ENCODE data around the gene MKKS.

DNA sequence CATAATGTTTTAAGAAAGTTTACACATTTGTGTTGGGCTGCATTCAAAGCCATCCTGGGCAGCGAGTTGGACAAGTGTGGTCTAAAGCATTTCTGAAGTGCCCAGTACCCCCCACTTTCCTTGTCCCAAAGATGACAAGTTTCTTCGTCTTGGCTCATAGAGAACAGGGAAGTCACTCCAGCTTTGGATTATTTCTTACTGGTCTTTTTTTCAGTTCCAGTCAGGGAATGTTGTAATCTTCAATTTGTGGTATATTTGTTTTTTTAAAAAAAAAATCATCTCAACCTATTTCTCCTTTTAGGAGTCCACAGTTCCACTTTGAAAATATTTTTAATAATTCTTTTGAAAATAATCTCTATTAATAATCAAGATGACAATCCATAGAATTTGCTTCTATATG is 35.0 kb upstream of the MKKS start:
- TF ChIP-seq EZH2 (IDR thresholded peaks at IDR 0.05; ENCODE audit: borderline replicate concordance, low read length), result no peak
- TF ChIP-seq, protein P1, sequence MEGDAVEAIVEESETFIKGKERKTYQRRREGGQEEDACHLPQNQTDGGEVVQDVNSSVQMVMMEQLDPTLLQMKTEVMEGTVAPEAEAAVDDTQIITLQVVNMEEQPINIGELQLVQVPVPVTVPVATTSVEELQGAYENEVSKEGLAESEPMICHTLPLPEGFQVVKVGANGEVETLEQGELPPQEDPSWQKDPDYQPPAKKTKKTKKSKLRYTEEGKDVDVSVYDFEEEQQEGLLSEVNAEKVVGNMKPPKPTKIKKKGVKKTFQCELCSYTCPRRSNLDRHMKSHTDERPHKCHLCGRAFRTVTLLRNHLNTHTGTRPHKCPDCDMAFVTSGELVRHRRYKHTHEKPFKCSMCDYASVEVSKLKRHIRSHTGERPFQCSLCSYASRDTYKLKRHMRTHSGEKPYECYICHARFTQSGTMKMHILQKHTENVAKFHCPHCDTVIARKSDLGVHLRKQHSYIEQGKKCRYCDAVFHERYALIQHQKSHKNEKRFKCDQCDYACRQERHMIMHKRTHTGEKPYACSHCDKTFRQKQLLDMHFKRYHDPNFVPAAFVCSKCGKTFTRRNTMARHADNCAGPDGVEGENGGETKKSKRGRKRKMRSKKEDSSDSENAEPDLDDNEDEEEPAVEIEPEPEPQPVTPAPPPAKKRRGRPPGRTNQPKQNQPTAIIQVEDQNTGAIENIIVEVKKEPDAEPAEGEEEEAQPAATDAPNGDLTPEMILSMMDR (conservative IDR thresholded peaks at IDR 0.05 in 1 of 2, IDR thresholded peaks at IDR 0.05 in 1 of 2; ENCODE audit: extremely low read depth in 1 of 2, insufficient read depth in 1 of 2, low read depth in 1 of 2, low read length in 2 of 2), result no peak
